ENCODE results near the gene C16orf46. TPM values are rescaled to one million over a fixed set of nuclear protein-coding genes. Genes with fewer than 3 reads are reported as not detected.
A peak's percentile ranks its signal among the peaks of the same experiment; 100 is the strongest.

The C16orf46 gene
- total and polyA plus RNA-seq, 2 of the 13 experiments (the other 11 are each of a cell fraction or from before 2014, with no cell fraction given), result 0.38 to 0.55 TPM

DNA sequence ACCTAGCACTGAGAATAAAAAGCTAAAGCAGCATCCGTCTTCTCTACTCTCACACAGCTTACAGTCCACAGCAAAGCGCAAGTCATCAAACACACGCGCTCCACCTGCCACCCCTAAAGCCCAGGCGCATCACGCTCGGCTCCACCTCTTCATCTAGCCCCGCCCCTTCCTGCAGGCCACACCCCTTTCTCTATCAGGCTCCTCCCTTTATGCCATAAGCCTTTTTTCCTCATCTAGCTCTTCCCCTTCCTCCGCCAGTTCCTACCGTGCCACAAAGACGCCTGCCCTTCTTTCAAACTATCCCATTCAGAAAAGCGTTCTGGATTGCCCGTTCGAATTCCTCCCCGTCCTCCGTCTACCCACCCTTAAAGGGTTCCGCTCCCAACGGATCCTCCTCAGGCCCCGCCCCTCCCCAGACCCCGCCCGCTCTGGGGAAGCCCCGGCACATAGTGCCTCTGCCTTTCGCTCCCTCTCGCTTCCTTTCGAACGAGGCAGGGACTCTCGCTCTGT is 417 bp downstream of the C16orf46 start (continued):
- TF ChIP-seq RNF219 (CRISPR knock-in tag; IDR thresholded peaks at IDR 0.05), result 0 out of 2 replicates have a peak, but pooled peaks have one; percentile 5
- no peak for TF ChIP-seq SP1 (IDR thresholded peaks at IDR 0.05)
- peak; percentile 87; the same call in 1 of the 2 replicates for TF ChIP-seq SP1 (CRISPR knock-in tag; IDR thresholded peaks at IDR 0.05)
- TF ChIP-seq ZNF703 (CRISPR knock-in tag; IDR thresholded peaks at IDR 0.05; ENCODE audit: borderline replicate concordance), result no peak
- TF ChIP-seq ZNF816 (CRISPR knock-in tag; IDR thresholded peaks at IDR 0.05; ENCODE audit: borderline replicate concordance), result no peak
- TF ChIP-seq RARA (CRISPR knock-in tag; IDR thresholded peaks at IDR 0.05), result no peak
- TF ChIP-seq, protein P1, sequence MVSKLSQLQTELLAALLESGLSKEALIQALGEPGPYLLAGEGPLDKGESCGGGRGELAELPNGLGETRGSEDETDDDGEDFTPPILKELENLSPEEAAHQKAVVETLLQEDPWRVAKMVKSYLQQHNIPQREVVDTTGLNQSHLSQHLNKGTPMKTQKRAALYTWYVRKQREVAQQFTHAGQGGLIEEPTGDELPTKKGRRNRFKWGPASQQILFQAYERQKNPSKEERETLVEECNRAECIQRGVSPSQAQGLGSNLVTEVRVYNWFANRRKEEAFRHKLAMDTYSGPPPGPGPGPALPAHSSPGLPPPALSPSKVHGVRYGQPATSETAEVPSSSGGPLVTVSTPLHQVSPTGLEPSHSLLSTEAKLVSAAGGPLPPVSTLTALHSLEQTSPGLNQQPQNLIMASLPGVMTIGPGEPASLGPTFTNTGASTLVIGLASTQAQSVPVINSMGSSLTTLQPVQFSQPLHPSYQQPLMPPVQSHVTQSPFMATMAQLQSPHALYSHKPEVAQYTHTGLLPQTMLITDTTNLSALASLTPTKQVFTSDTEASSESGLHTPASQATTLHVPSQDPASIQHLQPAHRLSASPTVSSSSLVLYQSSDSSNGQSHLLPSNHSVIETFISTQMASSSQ (IDR thresholded peaks at IDR 0.05; ENCODE audit: low read depth), result no peak
- TF ChIP-seq, protein P1 (CRISPR knock-in tag; IDR thresholded peaks at IDR 0.05; ENCODE audit: borderline replicate concordance), result no peak
- 0 out of 2 replicates have a peak, but pooled peaks have one; percentile 3 for TF ChIP-seq IRX3 (CRISPR knock-in tag; IDR thresholded peaks at IDR 0.05; ENCODE audit: borderline replicate concordance, low read depth)
- peak; percentile 23; the same call in 1 of the 2 replicates for TF ChIP-seq NCOA1 (CRISPR knock-in tag; IDR thresholded peaks at IDR 0.05)
- no peak for TF ChIP-seq NFKB2 (CRISPR knock-in tag; IDR thresholded peaks at IDR 0.05; ENCODE audit: borderline replicate concordance)
- peak; percentile 17; the same call in 1 of the 2 replicates for TF ChIP-seq ZNF788 (CRISPR knock-in tag; IDR thresholded peaks at IDR 0.05; ENCODE audit: borderline replicate concordance)
- TF ChIP-seq ZNF678 (CRISPR knock-in tag; IDR thresholded peaks at IDR 0.05), result 0 out of 2 replicates have a peak, but pooled peaks have one; percentile 14
- no peak for TF ChIP-seq ZNF850 (CRISPR knock-in tag; conservative IDR thresholded peaks at IDR 0.05)
- peak; percentile 68 for TF ChIP-seq GFI1 (CRISPR knock-in tag; IDR thresholded peaks at IDR 0.05; ENCODE audit: borderline replicate concordance)
- 0 out of 2 replicates have a peak, but pooled peaks have one; percentile 20 for TF ChIP-seq FOXC1 (CRISPR knock-in tag; IDR thresholded peaks at IDR 0.05; ENCODE audit: borderline replicate concordance)
- peak; percentile 52 for TF ChIP-seq TAF15 (IDR thresholded peaks at IDR 0.05; ENCODE audit: low read depth, low read length, poor library complexity, severe bottlenecking)
- TF ChIP-seq NBN (conservative IDR thresholded peaks at IDR 0.05), result no peak
- TF ChIP-seq NFKBIZ (CRISPR knock-in tag; IDR thresholded peaks at IDR 0.05), result 0 out of 2 replicates have a peak, but pooled peaks have one; percentile 28
- TF ChIP-seq NFE2L2 (IDR thresholded peaks at IDR 0.05; ENCODE audit: low read length), result peak; percentile 23; the same call in 1 of the 2 replicates
- 0 out of 2 replicates have a peak, but pooled peaks have one; percentile 3 for TF ChIP-seq SSRP1 (CRISPR knock-in tag; IDR thresholded peaks at IDR 0.05)
- no peak for TF ChIP-seq ATF7 (IDR thresholded peaks at IDR 0.05)
- no peak for TF ChIP-seq ATF7 (CRISPR knock-in tag; IDR thresholded peaks at IDR 0.05)
- TF ChIP-seq MNT (IDR thresholded peaks at IDR 0.05), result peak; percentile 42; the same call in 1 of the 2 replicates
- no peak for TF ChIP-seq ZC3H13 (CRISPR knock-in tag; IDR thresholded peaks at IDR 0.05)

Data from HepG2 (cell line).